ENCODE data around the gene BRSK2. TPM values are rescaled to one million over a fixed set of nuclear protein-coding genes. Genes with fewer than 3 reads are reported as not detected.

Gene BRSK2
- total RNA-seq, 6 experiments from 2014 or later = 0.14 to 0.99 (median 0.47) TPM; not detected in 1

- Mint-ChIP-seq H3K36me3 (ENCODE audit: low read depth) (no peaks in the 10 kb centered on the region), H3K9me3 (peaks cover 38% of the 10 kb centered on the region), H3K27me3 (ENCODE audit: insufficient read depth) (peaks cover 18% of the 10 kb centered on the region), H3K27ac (no peak overlapping the region), H3K4me3 (no peak overlapping the region), H3K4me1 (ENCODE audit: low read depth) (peaks cover 2% of the 10 kb centered on the region; the same call in 1 of the 2 replicates)
- no peak for DNase-seq
- TF ChIP-seq CTCF (IDR thresholded peaks at IDR 0.05) = no peak
These were observed 21.5 kb upstream of the BRSK2 start for GRCh38 chr11:1368216-1368615.

- TF ChIP-seq CTCF (IDR thresholded peaks at IDR 0.05) = no peak
- H3K27me3 Mint-ChIP-seq (ENCODE audit: insufficient read depth) = peaks cover 13% of the 10 kb centered on the region
- DNase-seq = no peak
- H3K9me3 Mint-ChIP-seq = peaks cover 33% of the 10 kb centered on the region
- H3K27ac Mint-ChIP-seq = no peak overlapping the region
- H3K36me3 Mint-ChIP-seq (ENCODE audit: low read depth) = no peaks in the 10 kb centered on the region
- peaks cover 9% of the 10 kb centered on the region; the same call in 1 of the 2 replicates for H3K4me1 Mint-ChIP-seq (ENCODE audit: low read depth)
- H3K4me3 Mint-ChIP-seq = no peak overlapping the region
These were observed 20.8 kb upstream of the BRSK2 start for GRCh38 chr11:1368966-1369365.

- no peaks in the 10 kb centered on the region for H3K36me3 Mint-ChIP-seq (ENCODE audit: low read depth)
- peaks cover 14% of the 10 kb centered on the region for H3K27me3 Mint-ChIP-seq (ENCODE audit: insufficient read depth)
- TF ChIP-seq CTCF (IDR thresholded peaks at IDR 0.05) = no peak
- H3K9me3 Mint-ChIP-seq = peaks cover 29% of the 10 kb centered on the region
- peaks cover 14% of the 10 kb centered on the region; the same call in 1 of the 2 replicates for H3K4me1 Mint-ChIP-seq (ENCODE audit: low read depth)
- no peak overlapping the region for H3K27ac Mint-ChIP-seq
- H3K4me3 Mint-ChIP-seq = no peak overlapping the region
- no peak for DNase-seq
These were observed 20.2 kb upstream of the BRSK2 start for GRCh38 chr11:1369371-1370005.

- no peak for DNase-seq
- Mint-ChIP-seq H3K9me3 (peaks cover 20% of the 10 kb centered on the region), H3K36me3 (ENCODE audit: low read depth) (no peaks in the 10 kb centered on the region), H3K4me3 (no peak overlapping the region), H3K27me3 (ENCODE audit: insufficient read depth) (peaks cover 11% of the 10 kb centered on the region), H3K4me1 (ENCODE audit: low read depth) (peaks cover 14% of the 10 kb centered on the region; the same call in 1 of the 2 replicates), H3K27ac (no peak overlapping the region)
- TF ChIP-seq CTCF (IDR thresholded peaks at IDR 0.05) = no peak
These were observed 19.3 kb upstream of the BRSK2 start for GRCh38 chr11:1370186-1371025.

GRCh38 chr11:1371026-1371325 lies 18.8 kb upstream of the BRSK2 start:
- H3K4me3 Mint-ChIP-seq = no peak overlapping the region
- no peak overlapping the region for H3K27ac Mint-ChIP-seq
- no peak for DNase-seq
- peaks cover 14% of the 10 kb centered on the region; the same call in 1 of the 2 replicates for H3K4me1 Mint-ChIP-seq (ENCODE audit: low read depth)
- peaks cover 10% of the 10 kb centered on the region for H3K27me3 Mint-ChIP-seq (ENCODE audit: insufficient read depth)
- no peak for TF ChIP-seq CTCF (IDR thresholded peaks at IDR 0.05)
- no peaks in the 10 kb centered on the region for H3K36me3 Mint-ChIP-seq (ENCODE audit: low read depth)
- H3K9me3 Mint-ChIP-seq = peaks cover 16% of the 10 kb centered on the region
